Middle frontal gyrus (tissue), 1 donor: Measurements from ENCODE around the gene CALCOCO1.
"Not testable (repeated sequence)": the region's sequence is repeated elsewhere in the genome, so short reads cannot be mapped to it uniquely, and the experiment has no call there.

ENCODE experiments used
- DNase-seq: peaks from one replicate; pipeline ENCODE4 v3.0.0-alpha.2; 2015; ENCODE audit warnings: low spot score; ENCODE audit errors: extremely low spot score

CALCOCO1 gene

GRCh38 chr12:53733807-53734200, 6.6 kb upstream of the CALCOCO1 start:
- DNase-seq: no peak

- no peak for DNase-seq
These were observed 6.0 kb upstream of the CALCOCO1 start for GRCh38 chr12:53733051-53733806.

DNA sequence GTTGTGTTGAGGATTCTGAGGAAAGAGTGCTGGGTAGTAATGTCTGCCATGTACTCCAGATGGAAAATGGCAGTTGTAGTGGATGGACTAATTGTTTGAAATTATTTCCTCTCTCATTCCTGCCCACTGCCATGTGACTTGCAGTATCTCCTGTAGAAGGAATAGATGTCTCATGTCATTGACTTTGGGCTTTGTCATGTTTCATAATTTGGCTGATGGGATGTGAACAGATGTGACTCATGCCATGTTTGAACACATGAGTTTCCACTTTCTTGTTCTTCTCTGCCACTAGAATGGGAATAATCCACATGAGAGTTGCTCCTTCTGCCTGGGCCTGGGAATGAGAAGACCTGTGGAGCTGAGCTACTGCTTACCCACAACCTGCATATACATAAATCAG, 2.4 kb upstream of the CALCOCO1 start:
- no peak for DNase-seq

GRCh38 chr12:53728206-53728605, 954 bp upstream of the CALCOCO1 start:
- DNase-seq: no peak

DNA sequence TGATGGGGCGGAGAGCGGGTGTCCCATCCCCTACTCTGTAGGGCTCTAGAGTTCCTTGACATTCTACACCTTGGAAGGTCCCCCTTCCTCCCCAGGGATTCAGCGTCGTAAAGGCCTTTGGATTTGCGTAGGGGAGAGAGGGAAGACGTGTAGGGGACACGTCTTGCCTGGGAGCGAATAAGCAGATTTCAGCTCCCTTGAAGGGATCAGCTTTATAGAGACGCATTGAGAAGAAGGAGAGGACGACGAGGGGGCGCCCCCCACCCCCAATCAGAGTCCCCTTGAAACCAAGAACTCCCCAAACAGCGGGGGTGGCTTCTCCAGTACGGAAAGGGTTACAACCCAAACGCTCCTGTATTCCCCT, 324 bp downstream of the CALCOCO1 start:
- DNase-seq: no peak

DNA sequence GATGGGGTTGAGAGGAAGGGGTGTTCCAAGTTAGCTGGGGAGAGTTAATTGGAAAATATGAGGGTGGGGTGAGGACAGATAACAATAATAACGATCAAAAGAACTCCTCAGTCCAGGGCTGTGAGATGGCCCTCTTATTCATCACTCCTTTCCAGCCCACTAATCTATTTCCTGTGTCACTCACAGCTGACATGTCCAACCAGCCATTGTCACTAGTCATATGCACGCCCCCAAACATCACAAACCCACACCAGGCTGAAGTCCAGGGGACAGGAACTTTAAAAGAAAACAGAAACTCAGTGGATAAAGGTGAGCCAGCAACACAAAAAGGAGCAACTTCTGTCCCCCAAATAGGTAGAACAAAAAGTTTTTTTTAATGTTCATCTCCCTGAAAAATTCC, 911 bp downstream of the CALCOCO1 start:
- DNase-seq: no peak

- no peak for DNase-seq
These were observed 1.4 kb downstream of the CALCOCO1 start for GRCh38 chr12:53725824-53726223.

- no peak for DNase-seq
These were observed 4.7 kb downstream of the CALCOCO1 start for GRCh38 chr12:53722450-53723041.

GRCh38 chr12:53720946-53721345, 6.3 kb downstream of the CALCOCO1 start:
- DNase-seq: no peak

DNA sequence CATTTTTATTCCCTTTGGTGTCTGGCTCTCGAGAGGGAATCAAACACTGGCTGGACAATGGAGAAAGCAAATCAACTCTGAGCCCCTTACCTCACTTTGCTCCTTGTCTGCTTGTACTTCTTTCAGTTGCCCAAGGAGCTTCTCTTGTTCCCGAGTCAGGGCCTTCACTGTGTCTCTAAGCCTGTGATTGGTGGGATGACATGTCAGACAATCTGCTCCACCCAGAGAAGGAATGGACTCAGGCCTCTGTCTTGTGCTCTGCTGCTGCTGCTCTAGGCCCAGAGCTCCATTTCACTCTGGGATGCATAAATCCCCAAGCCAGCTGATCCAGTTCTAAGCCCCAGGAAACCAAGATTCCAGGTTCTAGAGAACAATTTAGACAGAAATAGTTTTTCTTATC, 7.6 kb downstream of the CALCOCO1 start:
- DNase-seq: no peak

DNA sequence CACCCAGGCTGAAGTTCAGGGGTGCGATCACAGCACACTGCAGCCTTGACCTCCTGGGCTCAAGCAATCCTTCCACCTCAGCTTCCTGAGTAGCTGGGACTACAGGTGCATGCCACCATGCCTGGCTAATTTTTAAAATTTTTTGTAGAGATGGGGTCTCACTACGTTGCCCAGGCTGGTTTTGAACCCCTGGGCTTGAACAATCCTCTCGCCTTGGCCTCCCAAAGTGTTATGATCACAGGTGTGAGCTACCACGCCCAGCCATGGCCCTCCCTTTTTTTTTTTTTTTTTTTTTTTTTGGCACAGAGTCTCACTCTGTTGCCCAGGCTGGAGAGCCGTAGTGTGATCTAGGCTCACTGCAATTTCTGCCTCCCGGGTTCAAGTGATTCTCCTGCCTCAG, 8.7 kb downstream of the CALCOCO1 start:
- DNase-seq: not testable (repeated sequence)

DNA sequence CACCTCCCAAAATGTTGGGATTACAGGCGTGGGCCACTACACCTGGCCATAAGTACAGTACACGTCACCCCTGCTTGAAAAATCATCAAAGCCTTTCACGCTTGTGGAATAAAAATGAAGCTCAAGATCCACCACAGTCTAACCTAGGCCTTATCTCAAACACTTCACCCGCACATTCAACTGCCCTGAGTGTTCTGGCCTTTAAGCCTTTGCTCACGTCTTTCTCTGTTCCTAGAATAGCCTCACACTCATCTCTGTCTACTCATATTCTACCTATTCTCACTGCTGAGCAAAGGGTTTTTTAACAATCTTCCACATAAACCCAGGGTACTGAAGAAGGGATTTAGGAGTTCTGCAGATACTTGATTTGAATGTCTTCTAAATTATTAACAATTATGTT, 9.9 kb downstream of the CALCOCO1 start:
- DNase-seq: no peak

DNA sequence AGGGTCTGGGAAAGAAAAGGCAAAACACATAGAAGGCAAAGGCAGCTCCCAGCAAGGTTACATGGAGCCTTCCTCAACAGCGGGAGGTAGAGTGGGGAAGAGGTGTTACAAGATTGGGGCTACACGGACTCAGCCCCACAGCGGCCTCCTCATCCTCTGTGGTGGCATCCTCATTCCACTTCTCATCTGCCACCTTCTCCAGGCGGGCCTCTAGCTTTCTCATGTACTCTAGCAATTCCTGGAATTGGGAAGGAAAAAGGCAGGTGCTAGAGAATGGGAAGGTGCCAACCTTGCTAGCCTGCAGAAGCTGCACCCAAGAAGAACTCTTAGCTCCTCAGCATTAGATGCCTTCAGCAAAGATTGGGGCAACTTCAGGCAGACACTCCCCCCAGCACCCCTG, 13.2 kb downstream of the CALCOCO1 start:
- DNase-seq: no peak

DNA sequence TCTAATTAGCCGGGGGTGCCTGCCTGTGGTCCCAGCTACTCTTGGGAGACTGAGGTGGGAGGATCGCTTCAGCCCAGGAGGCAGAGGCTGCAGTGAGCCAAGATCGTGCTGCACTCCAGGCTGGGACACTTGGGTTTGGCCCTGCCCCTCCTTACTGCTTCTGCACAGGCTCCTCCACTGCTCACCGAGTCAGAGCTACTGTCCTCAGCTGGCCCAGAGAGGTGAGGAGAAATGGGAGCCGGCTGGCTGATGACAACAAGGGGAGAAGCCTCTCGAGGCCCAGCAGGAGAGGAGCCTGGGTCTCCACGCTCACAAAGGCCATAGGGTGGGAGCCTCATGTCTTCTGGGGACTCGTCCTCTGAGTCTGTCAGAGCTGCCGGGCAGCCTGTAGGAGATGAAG, 13.7 kb downstream of the CALCOCO1 start:
- DNase-seq: no peak

GRCh38 chr12:53712059-53712643, 15.1 kb downstream of the CALCOCO1 start:
- DNase-seq: no peak

GRCh38 chr12:53710091-53710490, 17.2 kb downstream of the CALCOCO1 start:
- DNase-seq: no peak

DNA sequence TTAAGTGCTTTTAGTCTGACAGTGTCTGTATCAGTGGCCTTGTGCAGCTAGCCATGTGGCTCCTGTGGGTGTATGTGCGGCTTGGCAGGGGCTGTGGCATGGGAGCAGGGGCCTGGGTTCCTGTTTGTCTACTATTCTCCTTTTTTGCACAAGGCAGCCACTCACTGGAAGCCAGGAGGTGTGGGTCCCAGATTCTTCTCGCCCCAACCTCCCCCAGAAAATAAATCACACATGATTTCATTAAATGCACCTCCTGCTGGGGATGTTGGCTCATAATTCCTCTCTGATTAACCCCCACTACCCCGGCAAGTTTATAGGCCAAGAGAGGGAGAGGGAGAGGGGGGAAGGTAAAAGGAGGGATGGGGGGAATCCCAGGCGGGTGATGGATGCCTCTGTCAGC, 17.6 kb downstream of the CALCOCO1 start:
- DNase-seq: no peak

DNA sequence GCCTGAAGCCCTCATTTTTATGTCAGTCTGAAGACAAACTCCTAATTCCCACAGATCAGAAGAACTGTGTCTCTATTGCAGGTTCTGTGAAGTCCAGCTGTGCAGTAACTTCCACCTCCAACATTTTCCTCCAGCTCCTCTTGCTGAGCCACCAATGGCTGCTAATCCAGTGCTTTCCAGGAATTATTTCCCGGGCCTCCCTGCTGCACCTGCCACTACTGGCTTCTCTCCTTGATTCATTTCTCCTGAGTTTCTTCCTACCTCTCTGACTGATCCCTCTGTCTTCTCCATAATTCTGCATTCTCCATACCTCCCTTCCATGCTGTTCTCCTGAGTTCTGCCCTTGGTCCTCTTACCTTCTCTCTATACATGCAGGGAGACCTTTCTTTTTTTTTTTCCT, 21.2 kb downstream of the CALCOCO1 start:
- DNase-seq: no peak

- no peak for DNase-seq
These were observed 23.5 kb downstream of the CALCOCO1 start for GRCh38 chr12:53703756-53704155.

DNA sequence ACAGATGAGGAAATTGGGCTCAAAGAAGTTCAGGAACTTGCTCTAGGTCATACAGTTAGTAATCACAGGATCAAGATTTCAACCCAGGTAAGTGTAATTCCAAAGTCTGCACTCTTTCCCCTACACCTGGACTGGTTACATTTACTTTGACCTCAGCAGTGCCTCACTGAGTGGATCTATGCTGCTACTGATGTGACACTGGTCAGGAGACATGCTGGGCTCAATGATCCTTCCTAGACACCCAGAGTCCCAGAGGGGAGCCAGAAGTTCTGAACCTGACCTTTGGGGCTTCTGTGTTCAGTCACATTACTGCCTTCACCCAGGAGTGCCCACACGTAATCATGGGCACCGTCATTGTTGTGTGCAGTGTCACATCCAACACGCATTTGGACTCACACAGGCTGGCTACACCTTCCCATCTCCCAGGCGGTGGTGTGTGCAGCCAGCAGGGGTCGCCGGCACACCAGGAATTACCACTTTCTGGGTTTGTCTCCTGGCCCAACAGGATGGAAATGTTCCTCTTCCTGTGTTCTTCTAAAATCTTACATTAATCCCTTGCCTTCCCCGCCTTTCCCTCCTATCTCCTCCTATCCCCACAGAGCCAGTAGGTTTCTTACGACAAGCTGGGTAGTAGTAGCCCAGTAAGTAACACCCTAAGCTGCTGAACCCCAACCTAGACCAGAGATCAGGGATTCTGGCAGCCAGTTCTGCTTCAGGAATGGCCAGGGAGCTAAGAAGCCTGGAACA, 25.6 kb downstream of the CALCOCO1 start:
- DNase-seq: no peak

DNA sequence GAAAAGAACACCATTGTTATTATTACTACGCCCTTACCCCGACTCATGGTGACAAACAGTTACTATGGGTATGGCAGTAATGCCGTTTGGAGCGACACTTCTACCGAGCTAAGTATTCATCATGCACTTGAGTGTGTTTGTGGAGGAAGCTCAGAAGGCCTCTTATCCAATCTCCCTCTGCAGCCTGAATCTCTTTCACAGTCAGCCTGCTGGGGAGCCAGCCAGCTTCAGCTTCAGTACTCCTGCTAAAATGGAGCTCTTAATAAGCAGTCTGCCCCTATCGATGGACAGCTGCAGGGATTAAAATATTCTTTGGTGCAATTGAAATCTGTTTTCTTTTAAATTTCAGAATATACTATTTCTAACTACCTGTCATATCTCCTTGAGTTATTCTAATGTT, 26.7 kb downstream of the CALCOCO1 start:
- DNase-seq: no peak

GRCh38 chr12:53699678-53700025, 27.6 kb downstream of the CALCOCO1 start:
- DNase-seq: no peak
